Uterus (tissue), 4 donors: ENCODE measurements around the gene MED12. TPM values are rescaled to one million over a fixed set of nuclear protein-coding genes. Genes with fewer than 3 reads are reported as not detected.

ENCODE experiments used
- DNase-seq, 2 donors: peaks; one replicate each; pipeline ENCODE4 v3.0.0-alpha.2; 2019 to 2020
- H3K27ac ChIP-seq, 2 donors: fragments of 200-600 bp; sonication (generic); 1 replicate in 1 of 2; 2 replicates in 1 of 2; pipeline ENCODE4 v1.5.1; 2016 to 2018
- H3K27me3 ChIP-seq, 2 donors: fragments of 200-600 bp; sonication (generic); one replicate each; pipeline ENCODE4 v1.5.1; 2018 to 2019; ENCODE audit warnings: control low read depth in 1 of 2
- H3K36me3 ChIP-seq, 2 donors: fragments of 200-600 bp; sonication (generic); one replicate each; pipeline ENCODE4 v1.5.1; 2019; ENCODE audit warnings: control low read depth in 1 of 2
- H3K4me1 ChIP-seq, 2 donors: fragments of 200-600 bp; sonication (generic); one replicate each; pipeline ENCODE4 v1.5.1; 2018 to 2019; ENCODE audit warnings: control low read depth in 1 of 2
- H3K4me3 ChIP-seq, 2 donors: fragments of 200-600 bp; sonication (generic); 1 replicate in 1 of 2; 2 replicates in 1 of 2; pipeline ENCODE4 v1.5.1; 2018 to 2019; ENCODE audit warnings: mild to moderate bottlenecking in 1 of 2
- H3K9me3 ChIP-seq, 2 donors: fragments of 200-600 bp; sonication (generic); one replicate each; pipeline ENCODE4 v1.5.1; 2019; ENCODE audit warnings: control low read depth in 1 of 2
- POLR2A ChIP-seq, 2 donors: fragments of 450-650 bp; IDR thresholded peaks; one replicate each; pipeline ENCODE4 v1.6.1; 2016; ENCODE audit warnings: antibody characterized with exemption in 2 of 2, mild to moderate bottlenecking in 1 of 2, moderate library complexity in 1 of 2
- intact Hi-C: fragments of 100-400 bp; cut with DNase I; formaldehyde crosslinking; loops from one replicate; pipeline ENCODE4 v1.15.1; 2023; ENCODE audit warnings: low total_unique reads
- total RNA-seq, 4 donors: library from RNA; depleted of rRNA in 3 of 4; stranded (reverse); fragments of >200 nt in 3 of 4; gene quantifications; one replicate each; pipeline versions ENCODE4 v1.1.0 to v1.2.4, GENCODE V29; 2014 to 2023
- TF ChIP-seq, protein P1 (sequence below), 4 experiments: fragments of 200-600 bp in 2 of 4; fragments of 450-650 bp in 2 of 4; sonication (generic) in 2 of 4; IDR thresholded peaks; one replicate each; pipeline ENCODE4 v1.5.1; 2016 to 2019; ENCODE audit warnings: antibody characterized with exemption in 4 of 4, mild to moderate bottlenecking in 2 of 4, moderate library complexity in 1 of 4
- donor health status: DM: yes; HTN: yes; CAD: no.

The MED12 gene
- total RNA-seq, 4 donors from 2014 or later = 11.2 to 91.5 (median 33.0) TPM

DNA sequence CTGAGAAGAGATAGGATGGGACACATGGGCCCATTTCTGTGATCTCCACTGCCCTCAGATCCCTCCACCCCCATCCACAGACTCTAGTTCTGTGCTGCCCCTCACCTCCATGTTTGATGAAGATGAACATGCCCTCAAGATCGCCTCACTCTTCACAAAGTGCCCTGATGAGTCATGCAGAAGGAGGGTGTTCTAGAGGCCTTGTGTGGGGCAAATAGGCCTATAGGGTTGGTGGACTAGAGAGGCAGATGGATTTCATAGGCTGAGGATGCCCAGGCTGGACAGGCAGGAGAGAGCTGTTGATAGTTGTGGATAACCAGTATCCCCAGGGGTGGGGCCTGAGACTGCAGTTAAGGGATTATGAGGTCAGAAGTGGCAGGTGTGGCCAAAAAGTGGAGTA, 12.0 kb upstream of the MED12 start, which contains the start of gene CXorf65:
CXorf65 (minus strand) TSS at position 314 of the 400 bp plus-strand sequence; CDS start at position 130, 184 bp downstream.
- no peak within 1 kb of the TSS for H3K4me3 ChIP-seq
- no peak for TF ChIP-seq POLR2A (IDR thresholded peaks at IDR 0.05)
- TF ChIP-seq, protein P1, sequence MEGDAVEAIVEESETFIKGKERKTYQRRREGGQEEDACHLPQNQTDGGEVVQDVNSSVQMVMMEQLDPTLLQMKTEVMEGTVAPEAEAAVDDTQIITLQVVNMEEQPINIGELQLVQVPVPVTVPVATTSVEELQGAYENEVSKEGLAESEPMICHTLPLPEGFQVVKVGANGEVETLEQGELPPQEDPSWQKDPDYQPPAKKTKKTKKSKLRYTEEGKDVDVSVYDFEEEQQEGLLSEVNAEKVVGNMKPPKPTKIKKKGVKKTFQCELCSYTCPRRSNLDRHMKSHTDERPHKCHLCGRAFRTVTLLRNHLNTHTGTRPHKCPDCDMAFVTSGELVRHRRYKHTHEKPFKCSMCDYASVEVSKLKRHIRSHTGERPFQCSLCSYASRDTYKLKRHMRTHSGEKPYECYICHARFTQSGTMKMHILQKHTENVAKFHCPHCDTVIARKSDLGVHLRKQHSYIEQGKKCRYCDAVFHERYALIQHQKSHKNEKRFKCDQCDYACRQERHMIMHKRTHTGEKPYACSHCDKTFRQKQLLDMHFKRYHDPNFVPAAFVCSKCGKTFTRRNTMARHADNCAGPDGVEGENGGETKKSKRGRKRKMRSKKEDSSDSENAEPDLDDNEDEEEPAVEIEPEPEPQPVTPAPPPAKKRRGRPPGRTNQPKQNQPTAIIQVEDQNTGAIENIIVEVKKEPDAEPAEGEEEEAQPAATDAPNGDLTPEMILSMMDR (IDR thresholded peaks at IDR 0.05) = no peak
- no peaks in the 10 kb centered on the region for H3K9me3 ChIP-seq
- no peaks in the 10 kb centered on the region for H3K36me3 ChIP-seq
- no peaks in the 10 kb centered on the region for H3K4me1 ChIP-seq
- H3K27ac ChIP-seq = no peak within 1 kb of the TSS
- no peaks in the 10 kb centered on the region for H3K27me3 ChIP-seq
- DNase-seq = no peak
- intact Hi-C loops = loop anchor here (2.0 kb wide), 1 partner anchor 40 kb away; no protein-coding TSS in a partner anchor

DNA sequence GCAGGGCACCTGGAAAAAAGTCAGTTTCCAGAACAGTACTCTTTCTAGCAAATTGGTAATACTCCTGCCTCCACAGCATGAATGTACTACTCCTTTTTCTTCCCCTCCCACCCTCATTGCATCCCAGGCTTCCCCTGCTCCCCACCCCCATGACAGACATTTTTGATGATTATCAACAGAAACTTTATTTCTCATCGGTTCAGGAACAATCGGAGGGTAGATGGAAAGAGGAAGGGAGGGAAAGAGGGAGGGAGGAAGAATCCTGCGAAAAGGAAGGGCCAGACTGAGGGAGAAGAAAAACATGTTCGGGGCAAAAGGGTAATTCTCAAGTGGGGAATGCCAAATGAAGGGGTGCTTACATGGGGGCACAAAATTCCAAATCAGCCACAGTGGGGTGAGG, 11.2 kb upstream of the MED12 start:
- DNase-seq = no peak
- TF ChIP-seq POLR2A (IDR thresholded peaks at IDR 0.05) = no peak
- TF ChIP-seq, protein P1 (IDR thresholded peaks at IDR 0.05) = no peak
- Histone ChIP-seq H3K9me3 (no peaks in the 10 kb centered on the region), H3K4me1 (no peaks in the 10 kb centered on the region), H3K4me3 (no peak overlapping the region), H3K27me3 (no peaks in the 10 kb centered on the region), H3K36me3 (no peaks in the 10 kb centered on the region), H3K27ac (no peak overlapping the region)
- intact Hi-C loops = loop anchor here (2.0 kb wide), 1 partner anchor 40 kb away; no protein-coding TSS in a partner anchor

DNA sequence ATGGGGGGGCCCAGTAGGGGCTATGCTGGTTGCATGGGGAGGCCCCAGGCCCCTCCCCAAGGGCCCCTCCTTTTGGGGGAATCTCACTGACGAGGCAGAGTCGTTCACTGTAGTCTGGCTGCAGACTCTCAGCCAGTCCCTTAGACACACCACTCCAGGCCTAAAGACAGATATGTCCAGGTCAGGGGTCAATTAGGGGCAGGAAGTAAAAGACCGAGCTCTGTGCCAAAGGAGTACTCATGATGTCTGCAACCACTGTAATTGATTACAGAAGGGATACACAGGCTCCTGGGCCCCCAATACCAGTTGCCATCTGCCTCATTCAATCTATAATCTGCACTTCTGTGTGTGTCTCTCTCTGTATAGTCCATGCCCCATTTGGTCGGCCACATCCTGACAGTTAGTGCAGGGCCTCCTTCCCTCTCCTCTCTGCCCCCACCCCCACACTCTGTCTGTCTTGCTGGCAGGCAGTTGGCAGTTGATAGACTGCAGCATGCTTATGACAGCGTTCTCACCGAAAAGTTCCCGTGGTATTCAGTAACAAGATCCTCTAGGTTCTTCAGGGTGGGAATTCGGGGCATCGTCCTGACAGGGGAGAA, 10.5 kb upstream of the MED12 start:
- Histone ChIP-seq H3K9me3 (no peaks in the 10 kb centered on the region), H3K4me1 (no peaks in the 10 kb centered on the region), H3K27ac (no peak overlapping the region), H3K36me3 (no peaks in the 10 kb centered on the region), H3K4me3 (no peak overlapping the region), H3K27me3 (no peaks in the 10 kb centered on the region)
- TF ChIP-seq, protein P1 (IDR thresholded peaks at IDR 0.05) = no peak
- TF ChIP-seq POLR2A (IDR thresholded peaks at IDR 0.05) = no peak
- intact Hi-C loops = loop anchor here (2.0 kb wide), 1 partner anchor 41 kb away; no protein-coding TSS in a partner anchor
- no peak for DNase-seq

DNA sequence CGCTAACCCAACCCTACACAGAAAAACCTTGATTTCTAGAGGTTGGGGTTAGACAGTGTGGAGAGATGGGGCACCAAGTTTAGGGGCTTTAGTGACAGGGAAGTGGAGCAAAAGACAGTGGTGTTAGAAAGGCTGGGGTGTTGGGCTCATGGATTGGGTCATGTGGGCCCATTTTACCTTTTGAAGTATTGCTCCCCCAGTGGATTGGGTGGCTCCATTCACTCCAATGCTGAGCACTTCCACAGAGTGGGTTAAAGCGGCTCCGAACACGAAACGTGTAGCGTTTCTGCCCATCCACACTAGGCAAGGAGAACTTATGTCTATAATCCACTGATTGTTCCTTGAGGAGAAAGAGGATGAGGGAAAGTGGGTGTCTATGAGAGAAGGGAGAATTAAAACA, 9.3 kb upstream of the MED12 start:
- no peak for TF ChIP-seq POLR2A (IDR thresholded peaks at IDR 0.05)
- TF ChIP-seq, protein P1 (IDR thresholded peaks at IDR 0.05) = no peak
- H3K36me3 ChIP-seq = no peaks in the 10 kb centered on the region
- H3K27me3 ChIP-seq = no peaks in the 10 kb centered on the region
- no peak for DNase-seq
- no peaks in the 10 kb centered on the region for H3K9me3 ChIP-seq
- H3K4me3 ChIP-seq = no peak overlapping the region
- no peaks in the 10 kb centered on the region for H3K4me1 ChIP-seq
- H3K27ac ChIP-seq = no peak overlapping the region
- intact Hi-C loops = no loop called here

- Histone ChIP-seq H3K4me3 (no peak within 1 kb of the TSS), H3K9me3 (no peaks in the 10 kb centered on the region), H3K4me1 (no peaks in the 10 kb centered on the region), H3K27ac (no peak within 1 kb of the TSS), H3K36me3 (no peaks in the 10 kb centered on the region), H3K27me3 (no peaks in the 10 kb centered on the region)
- no peak for DNase-seq
- intact Hi-C loops = no loop called here
- TF ChIP-seq, protein P1 (IDR thresholded peaks at IDR 0.05) = no peak
- no peak for TF ChIP-seq POLR2A (IDR thresholded peaks at IDR 0.05)
Observed at GRCh38 chrX:71111141-71111843, 7.1 kb upstream of the MED12 start, which contains the start of gene IL2RG. TSS of gene IL2RG (minus strand) at chrX:71111577. CDS start at chrX:71111539, 38 bp downstream.
